Smooth muscle cell (in vitro differentiated cells): Measurements from ENCODE around the gene IGLON5. TPM values are rescaled to one million over a fixed set of nuclear protein-coding genes. Genes with fewer than 3 reads are reported as not detected.

Experiments
- DNase-seq: peaks from one replicate; lab custom pipeline; 2025; ENCODE audit not compliant: unreplicated experiment; lab: John Stamatoyannopoulos, UW
- H2AFZ ChIP-seq: fragments of 200-600 bp; sonication (generic); 2 replicates; pipeline ENCODE4 v1.6.0; 2016; ENCODE audit warnings: antibody characterized with exemption, low read depth, mild to moderate bottlenecking
- H3F3A ChIP-seq: fragments of 200-600 bp; sonication (generic); 2 replicates; pipeline ENCODE4 v1.6.0; 2017; ENCODE audit warnings: antibody characterized with exemption, low read depth
- H3K27ac ChIP-seq: fragments of 200-600 bp; sonication (generic); 2 replicates; pipeline ENCODE4 v1.5.1; 2016; ENCODE audit warnings: low read depth, mild to moderate bottlenecking
- H3K27me3 ChIP-seq: fragments of 200-600 bp; sonication (generic); 2 replicates; pipeline ENCODE4 v1.6.1; 2016; ENCODE audit warnings: low read depth, mild to moderate bottlenecking
- H3K36me3 ChIP-seq: fragments of 200-600 bp; sonication (generic); 2 replicates; pipeline ENCODE4 v1.5.1; 2016; ENCODE audit warnings: low read depth
- H3K4me1 ChIP-seq: fragments of 200-600 bp; sonication (generic); 2 replicates; pipeline ENCODE4 v1.5.1; 2016; ENCODE audit warnings: low read depth
- H3K4me2 ChIP-seq: fragments of 200-600 bp; sonication (generic); 2 replicates; pipeline ENCODE4 v1.6.0; 2016; ENCODE audit warnings: mild to moderate bottlenecking
- H3K4me3 ChIP-seq: fragments of 200-600 bp; sonication (generic); 2 replicates; pipeline ENCODE4 v1.5.1; 2016; ENCODE audit warnings: mild to moderate bottlenecking
- H3K79me2 ChIP-seq: fragments of 200-600 bp; sonication (generic); 2 replicates; pipeline ENCODE4 v1.6.0; 2016; ENCODE audit warnings: low read depth, mild to moderate bottlenecking
- H3K9ac ChIP-seq: fragments of 200-600 bp; sonication (generic); 2 replicates; pipeline ENCODE4 v1.6.0; 2016; ENCODE audit warnings: low read depth
- H3K9me3 ChIP-seq: fragments of 200-600 bp; sonication (generic); replicated peaks from 2 replicates; pipeline ENCODE4 v1.5.1; 2016; ENCODE audit warnings: low read depth
- H4K20me1 ChIP-seq: fragments of 200-600 bp; sonication (generic); 2 replicates; pipeline ENCODE4 v1.6.0; 2016; ENCODE audit warnings: low read depth
- CTCF ChIP-seq: fragments of 200-600 bp; sonication (generic); IDR thresholded peaks from 2 replicates; pipeline ENCODE4 v1.5.1; 2017; ENCODE audit warnings: borderline replicate concordance, mild to moderate bottlenecking, antibody characterized with exemption; ENCODE audit not compliant: insufficient read depth, poor library complexity, severe bottlenecking
- WGBS: methylation state at CpG from one replicate; pipeline ENCODE4 v1.1.7; 2016; ENCODE audit warnings: low lambda C conversion rate; 5-methylcytosine and 5-hydroxymethylcytosine counted together
- polyA plus RNA-seq: library from polyadenylated mRNA; unstranded; fragments of >200 nt; fragmentation: Nextera tagmentation; extraction: Ambion mirVana; gene quantifications from 2 replicates; pipeline ENCODE4 v1.2.1, GENCODE V29; 2016
- total RNA-seq: library from RNA; depleted of rRNA; stranded (reverse); fragments of >200 nt; gene quantifications from 2 replicates; pipeline ENCODE4 v1.2.3, GENCODE V29; 2014

Gene IGLON5
- total and polyA plus RNA-seq, 2 experiments from 2014 or later = 3.5 to 3.8 TPM

- 10% methylated on average over 8 of the region's 8 CpGs for WGBS
- H2AFZ ChIP-seq = no peak overlapping the region
Observed at GRCh38 chr19:51354742-51355148, 43.3 kb downstream of the IGLON5 start.

GRCh38 chr19:51356159-51356801, 44.8 kb downstream of the IGLON5 start:
- DNase-seq = no peak
- H3K4me3 ChIP-seq = no peak overlapping the region
- WGBS = 95% methylated on average over 10 of the region's 10 CpGs
- no peak for TF ChIP-seq CTCF
- H3K4me1 ChIP-seq = peaks cover 13% of the 10 kb centered on the region
- peaks cover 2% of the 10 kb centered on the region for H4K20me1 ChIP-seq
- no peaks in the 10 kb centered on the region for H3K27me3 ChIP-seq
- no peak overlapping the region for H2AFZ ChIP-seq
- no peaks in the 10 kb centered on the region for H3K9me3 ChIP-seq
- no peaks in the 10 kb centered on the region for H3K79me2 ChIP-seq
- no peak overlapping the region for H3K27ac ChIP-seq
- H3F3A ChIP-seq = peaks cover 8% of the 10 kb centered on the region
- no peaks in the 10 kb centered on the region for H3K36me3 ChIP-seq
- no peak overlapping the region for H3K9ac ChIP-seq
- H3K4me2 ChIP-seq = no peak overlapping the region

More at GRCh38 chr19:51354742-51355148, 43.3 kb downstream of the IGLON5 start:
- Histone ChIP-seq H4K20me1 (peaks cover 2% of the 10 kb centered on the region), H3K9ac (no peak overlapping the region), H3K4me1 (peaks cover 13% of the 10 kb centered on the region), H3K9me3 (no peaks in the 10 kb centered on the region), H3K79me2 (no peaks in the 10 kb centered on the region), H3K36me3 (no peaks in the 10 kb centered on the region), H3F3A (peaks cover 10% of the 10 kb centered on the region), H3K4me3 (peak overlapping the region; percentile 9), H3K4me2 (peak overlapping the region; percentile 30), H3K27me3 (no peaks in the 10 kb centered on the region), H3K27ac (no peak overlapping the region)
- DNase-seq = no peak
- no peak for TF ChIP-seq CTCF

GRCh38 chr19:51357952-51358351, 46.5 kb downstream of the IGLON5 start:
- Histone ChIP-seq H2AFZ (no peak overlapping the region), H3K4me3 (no peak overlapping the region), H3K9ac (no peak overlapping the region), H3K4me2 (no peak overlapping the region), H3K36me3 (no peaks in the 10 kb centered on the region), H3K4me1 (peaks cover 13% of the 10 kb centered on the region), H4K20me1 (peaks cover 2% of the 10 kb centered on the region), H3K27me3 (no peaks in the 10 kb centered on the region), H3F3A (peaks cover 7% of the 10 kb centered on the region), H3K79me2 (no peaks in the 10 kb centered on the region), H3K9me3 (no peaks in the 10 kb centered on the region), H3K27ac (no peak overlapping the region)
- 92% methylated on average over 7 of the region's 7 CpGs for WGBS
- DNase-seq = no peak
- TF ChIP-seq CTCF = no peak

- Histone ChIP-seq H3K9ac (no peak overlapping the region), H2AFZ (no peak overlapping the region), H4K20me1 (peaks cover 2% of the 10 kb centered on the region), H3K27ac (peak overlapping the region; percentile 63), H3F3A (peaks cover 7% of the 10 kb centered on the region), H3K4me1 (peaks cover 8% of the 10 kb centered on the region), H3K9me3 (no peaks in the 10 kb centered on the region), H3K4me3 (no peak overlapping the region), H3K4me2 (peak overlapping the region; percentile 57), H3K27me3 (no peaks in the 10 kb centered on the region), H3K36me3 (no peaks in the 10 kb centered on the region), H3K79me2 (no peaks in the 10 kb centered on the region)
- TF ChIP-seq CTCF = no peak
- WGBS = 58% methylated on average over 4 of the region's 4 CpGs
- no peak for DNase-seq
Observed at GRCh38 chr19:51359294-51359693, 47.9 kb downstream of the IGLON5 start.
